Neural cell (in vitro differentiated cells): ENCODE results near the gene FOCAD. TPM values are rescaled to one million over a fixed set of nuclear protein-coding genes. Genes with fewer than 3 reads are reported as not detected.
A peak's percentile ranks its signal among the peaks of the same experiment; 100 is the strongest.
"Not testable (repeated sequence)": the region's sequence is repeated elsewhere in the genome, so short reads cannot be mapped to it uniquely, and the experiment has no call there.

Source experiments
- H2AFZ ChIP-seq: fragments of 200-600, 300-800 bp; sonication (generic), shearing (Covaris generic); 2 replicates; pipeline ENCODE4 v1.6.0; 2014; ENCODE audit warnings: low read depth, mild to moderate bottlenecking, antibody characterized with exemption, low read length, moderate library complexity
- H3F3A ChIP-seq: fragments of 200-600 bp; shearing (Covaris generic); 2 replicates; pipeline ENCODE4 v1.6.1; 2016; ENCODE audit warnings: mild to moderate bottlenecking, moderate library complexity, mixed read lengths, antibody characterized with exemption, low read length; ENCODE audit not compliant: insufficient read depth, poor library complexity, severe bottlenecking
- H3K27ac ChIP-seq: fragments of 200-600, 300-800 bp; sonication (generic), shearing (Covaris generic); 2 replicates; pipeline ENCODE4 v1.5.1; 2014; ENCODE audit warnings: mild to moderate bottlenecking, low read length, moderate library complexity
- H3K27me3 ChIP-seq: fragments of 300-800, 200-600 bp; sonication (generic), shearing (Covaris generic); 2 replicates; pipeline ENCODE4 v1.6.0; 2014; ENCODE audit warnings: mild to moderate bottlenecking, low read depth, low read length, moderate library complexity; ENCODE audit not compliant: insufficient read depth
- H3K36me3 ChIP-seq: fragments of 300-800, 200-600 bp; sonication (generic), shearing (Covaris generic); 2 replicates; pipeline ENCODE4 v1.5.1; 2014; ENCODE audit warnings: mild to moderate bottlenecking, antibody characterized with exemption, low read length, moderate library complexity; ENCODE audit not compliant: insufficient read depth
- H3K4me2 ChIP-seq: fragments of 300-800, 200-600 bp; sonication (generic), shearing (Covaris generic); 2 replicates; pipeline ENCODE4 v1.6.0; 2014; ENCODE audit warnings: mild to moderate bottlenecking, low read length
- H3K4me3 ChIP-seq: fragments of 300-800, 200-600 bp; sonication (generic), shearing (Covaris generic); 2 replicates; pipeline ENCODE4 v1.5.1; 2014; ENCODE audit warnings: mild to moderate bottlenecking, low read length, moderate library complexity
- H3K79me2 ChIP-seq: fragments of 200-600 bp; shearing (Covaris generic); replicated peaks from 2 replicates; pipeline ENCODE4 v1.6.0; 2014; ENCODE audit warnings: mild to moderate bottlenecking, low read length, moderate library complexity; ENCODE audit not compliant: insufficient read depth
- H3K9ac ChIP-seq: fragments of 300-800, 200-600 bp; sonication (generic), shearing (Covaris generic); 2 replicates; pipeline ENCODE4 v1.6.1; 2016; ENCODE audit warnings: mild to moderate bottlenecking, low read length, mixed read lengths
- H3K9me2 ChIP-seq: fragments of 200-600 bp; shearing (Covaris generic); 2 replicates; pipeline ENCODE4 v1.6.1; 2016; ENCODE audit warnings: mild to moderate bottlenecking, low read length, mixed read lengths; ENCODE audit not compliant: insufficient read depth
- H3K9me3 ChIP-seq: fragments of 200-600, 300-800 bp; sonication (generic), shearing (Covaris generic); 2 replicates; pipeline ENCODE4 v1.6.1; 2016; ENCODE audit warnings: mild to moderate bottlenecking, mixed run types, low read length, moderate library complexity, mixed read lengths
- H4K20me1 ChIP-seq: fragments of 200-600 bp; shearing (Covaris generic); 2 replicates; pipeline ENCODE4 v1.6.1; 2016; ENCODE audit warnings: mild to moderate bottlenecking, mixed run types; ENCODE audit not compliant: insufficient read depth
- EP300 ChIP-seq: fragments of 450-650 bp; conservative IDR thresholded peaks from 2 replicates; pipeline ENCODE4 v1.6.1; 2014; ENCODE audit warnings: antibody characterized with exemption, mild to moderate bottlenecking, moderate library complexity; ENCODE audit not compliant: poor library complexity, severe bottlenecking
- EZH2 ChIP-seq: fragments of 200-600, 300-800 bp; shearing (Covaris generic), sonication (generic); IDR thresholded peaks from 2 replicates; pipeline ENCODE4 v1.6.1; 2014; ENCODE audit warnings: antibody characterized with exemption, low read length, borderline replicate concordance, mild to moderate bottlenecking; ENCODE audit not compliant: insufficient read depth, poor library complexity, severe bottlenecking
- MXI1 ChIP-seq: fragments of 450-650 bp; conservative IDR thresholded peaks from 2 replicates; pipeline ENCODE4 v1.6.1; 2014; ENCODE audit warnings: antibody characterized with exemption, mild to moderate bottlenecking; ENCODE audit not compliant: poor library complexity, severe bottlenecking
- POLR2AphosphoS5 ChIP-seq: IDR thresholded peaks from 2 replicates; pipeline ENCODE4 v1.6.1; 2012
- RAD21 ChIP-seq: fragments of 450-650 bp; conservative IDR thresholded peaks from 2 replicates; pipeline ENCODE4 v1.6.1; 2014; ENCODE audit warnings: antibody characterized with exemption, mild to moderate bottlenecking, moderate library complexity
- SMC3 ChIP-seq: fragments of 450-650 bp; conservative IDR thresholded peaks from 2 replicates; pipeline ENCODE4 v1.6.1; 2014; ENCODE audit warnings: antibody characterized with exemption, mild to moderate bottlenecking, moderate library complexity; ENCODE audit not compliant: poor library complexity
- TAF1 ChIP-seq: IDR thresholded peaks from 2 replicates; pipeline ENCODE4 v1.6.1; 2012; ENCODE audit warnings: low read depth
- polyA plus RNA-seq: library from polyadenylated mRNA; depleted of rRNA; stranded (reverse); fragments of >200 nt; gene quantifications from 2 replicates; pipeline ENCODE4 v1.2.3, GENCODE V29; 2014
- TF ChIP-seq, protein P1 (sequence below): IDR thresholded peaks from 2 replicates; pipeline ENCODE4 v1.6.1; 2012; ENCODE audit warnings: borderline replicate concordance
- TF ChIP-seq, protein P2 (sequence below): fragments of 450-650 bp; IDR thresholded peaks from 2 replicates; pipeline ENCODE4 v1.5.1; 2014; ENCODE audit warnings: antibody characterized with exemption, mild to moderate bottlenecking, moderate library complexity; ENCODE audit not compliant: poor library complexity, severe bottlenecking

The FOCAD gene
- polyA plus RNA-seq, 1 donor from 2014 or later = 23.5 TPM

DNA sequence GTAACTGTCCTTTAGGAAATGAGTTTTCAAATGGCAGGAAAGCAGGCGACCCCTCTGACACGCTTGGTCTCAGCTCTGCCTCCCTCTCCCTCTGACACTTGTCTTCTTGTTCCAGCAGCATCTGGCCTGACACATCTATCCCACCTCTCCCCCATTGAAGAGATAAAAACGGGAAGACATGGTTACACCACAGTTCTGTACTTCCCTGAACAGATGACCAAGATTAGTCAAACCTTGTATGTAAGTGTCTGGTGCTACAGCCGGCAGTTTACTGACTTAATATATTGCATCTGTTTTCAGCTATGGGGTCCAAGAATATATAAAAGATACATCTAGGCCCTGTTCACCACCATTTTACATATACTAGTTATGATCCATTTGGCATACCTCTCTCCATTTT, 32.1 kb upstream of the FOCAD start:
- TF ChIP-seq, protein P1, sequence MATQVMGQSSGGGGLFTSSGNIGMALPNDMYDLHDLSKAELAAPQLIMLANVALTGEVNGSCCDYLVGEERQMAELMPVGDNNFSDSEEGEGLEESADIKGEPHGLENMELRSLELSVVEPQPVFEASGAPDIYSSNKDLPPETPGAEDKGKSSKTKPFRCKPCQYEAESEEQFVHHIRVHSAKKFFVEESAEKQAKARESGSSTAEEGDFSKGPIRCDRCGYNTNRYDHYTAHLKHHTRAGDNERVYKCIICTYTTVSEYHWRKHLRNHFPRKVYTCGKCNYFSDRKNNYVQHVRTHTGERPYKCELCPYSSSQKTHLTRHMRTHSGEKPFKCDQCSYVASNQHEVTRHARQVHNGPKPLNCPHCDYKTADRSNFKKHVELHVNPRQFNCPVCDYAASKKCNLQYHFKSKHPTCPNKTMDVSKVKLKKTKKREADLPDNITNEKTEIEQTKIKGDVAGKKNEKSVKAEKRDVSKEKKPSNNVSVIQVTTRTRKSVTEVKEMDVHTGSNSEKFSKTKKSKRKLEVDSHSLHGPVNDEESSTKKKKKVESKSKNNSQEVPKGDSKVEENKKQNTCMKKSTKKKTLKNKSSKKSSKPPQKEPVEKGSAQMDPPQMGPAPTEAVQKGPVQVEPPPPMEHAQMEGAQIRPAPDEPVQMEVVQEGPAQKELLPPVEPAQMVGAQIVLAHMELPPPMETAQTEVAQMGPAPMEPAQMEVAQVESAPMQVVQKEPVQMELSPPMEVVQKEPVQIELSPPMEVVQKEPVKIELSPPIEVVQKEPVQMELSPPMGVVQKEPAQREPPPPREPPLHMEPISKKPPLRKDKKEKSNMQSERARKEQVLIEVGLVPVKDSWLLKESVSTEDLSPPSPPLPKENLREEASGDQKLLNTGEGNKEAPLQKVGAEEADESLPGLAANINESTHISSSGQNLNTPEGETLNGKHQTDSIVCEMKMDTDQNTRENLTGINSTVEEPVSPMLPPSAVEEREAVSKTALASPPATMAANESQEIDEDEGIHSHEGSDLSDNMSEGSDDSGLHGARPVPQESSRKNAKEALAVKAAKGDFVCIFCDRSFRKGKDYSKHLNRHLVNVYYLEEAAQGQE = no peak
- TF ChIP-seq TAF1 (no peak), MXI1 (no peak), POLR2AphosphoS5 (no peak), EP300 (no peak), RAD21 (no peak), SMC3 (no peak)
- Histone ChIP-seq H3K9me2 (no peaks in the 10 kb centered on the region), H3K9ac (no peak overlapping the region), H3K9me3 (no peaks in the 10 kb centered on the region), H3K79me2 (no peaks in the 10 kb centered on the region), H4K20me1 (no peaks in the 10 kb centered on the region), H3K36me3 (no peaks in the 10 kb centered on the region), H3K27ac (no peak overlapping the region), H3K4me3 (no peak overlapping the region), H2AFZ (no peak overlapping the region), H3K4me2 (no peak overlapping the region), H3K27me3 (no peaks in the 10 kb centered on the region), H3F3A (no peaks in the 10 kb centered on the region)

DNA sequence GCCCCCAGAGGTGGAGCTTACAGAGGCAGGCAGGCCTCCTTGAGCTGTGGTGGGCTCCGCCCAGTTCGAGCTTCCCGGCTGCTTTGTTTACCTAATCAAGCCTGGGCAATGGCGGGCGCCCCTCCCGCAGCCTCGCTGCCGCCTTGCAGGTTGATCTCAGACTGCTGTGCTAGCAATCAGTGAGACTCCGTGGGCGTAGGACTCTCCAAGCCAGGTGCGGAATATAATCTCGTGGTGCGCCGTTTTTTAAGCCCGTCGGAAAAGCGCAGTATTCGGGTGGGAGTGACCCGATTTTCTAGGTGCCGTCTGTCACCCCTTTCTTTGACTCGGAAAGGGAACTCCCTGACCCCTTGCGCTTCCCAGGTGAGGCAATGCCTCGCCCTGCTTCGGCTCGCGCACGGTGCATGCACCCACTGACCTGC, 25.8 kb upstream of the FOCAD start:
- H3K79me2 ChIP-seq, H3K27me3 ChIP-seq, H3K4me2 ChIP-seq, H3K36me3 ChIP-seq, H3F3A ChIP-seq, H4K20me1 ChIP-seq, H3K9me3 ChIP-seq, H3K27ac ChIP-seq, H2AFZ ChIP-seq, H3K9me2 ChIP-seq: not testable (repeated sequence)
- Histone ChIP-seq H3K9ac (peak overlapping the region; percentile 29), H3K4me3 (peak overlapping the region; percentile 57)

DNA sequence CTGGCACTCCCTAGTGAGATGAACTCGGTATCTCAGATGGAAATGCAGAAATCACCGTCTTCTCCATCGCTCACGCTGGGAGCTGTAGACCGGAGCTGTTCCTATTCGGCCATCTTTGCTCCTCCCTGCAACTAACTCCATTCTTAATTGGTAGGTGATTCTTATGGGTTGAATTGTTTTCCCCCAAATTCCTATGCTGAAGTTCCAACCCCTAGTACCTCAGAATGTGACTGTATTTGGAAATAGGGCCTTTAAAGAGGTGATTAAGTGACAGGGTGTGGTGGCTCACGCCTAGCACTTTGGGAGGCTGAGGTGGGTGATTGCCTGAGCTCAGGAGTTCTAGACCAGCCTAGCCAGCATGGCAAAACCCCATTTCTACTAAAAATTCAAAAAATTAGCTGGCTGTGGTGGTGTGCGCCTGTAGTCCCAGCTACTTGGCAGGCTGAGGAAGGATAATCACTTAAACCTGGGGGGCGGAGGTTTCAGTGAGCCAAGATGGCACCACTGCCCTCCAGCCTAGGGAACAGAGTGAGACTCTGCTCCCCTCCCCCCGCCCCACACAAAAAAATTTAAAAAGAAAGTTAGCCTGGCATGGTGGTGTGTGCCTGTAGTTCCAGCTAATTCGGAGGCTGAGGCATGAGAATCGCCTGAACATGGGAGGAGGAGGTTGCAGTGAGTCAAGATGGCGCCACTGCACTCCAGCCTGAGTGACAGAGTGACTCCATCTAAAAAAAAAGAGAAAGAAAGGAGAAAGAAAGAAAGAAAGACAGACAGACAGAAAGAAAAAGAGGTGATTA, 25.2 kb upstream of the FOCAD start:
- H3K79me2 ChIP-seq = no peaks in the 10 kb centered on the region
- no peak for TF ChIP-seq POLR2AphosphoS5
- TF ChIP-seq, protein P1 = no peak
- TF ChIP-seq EZH2 = no peak
- TF ChIP-seq EP300 = no peak
- TF ChIP-seq RAD21 = no peak
- TF ChIP-seq, protein P2, sequence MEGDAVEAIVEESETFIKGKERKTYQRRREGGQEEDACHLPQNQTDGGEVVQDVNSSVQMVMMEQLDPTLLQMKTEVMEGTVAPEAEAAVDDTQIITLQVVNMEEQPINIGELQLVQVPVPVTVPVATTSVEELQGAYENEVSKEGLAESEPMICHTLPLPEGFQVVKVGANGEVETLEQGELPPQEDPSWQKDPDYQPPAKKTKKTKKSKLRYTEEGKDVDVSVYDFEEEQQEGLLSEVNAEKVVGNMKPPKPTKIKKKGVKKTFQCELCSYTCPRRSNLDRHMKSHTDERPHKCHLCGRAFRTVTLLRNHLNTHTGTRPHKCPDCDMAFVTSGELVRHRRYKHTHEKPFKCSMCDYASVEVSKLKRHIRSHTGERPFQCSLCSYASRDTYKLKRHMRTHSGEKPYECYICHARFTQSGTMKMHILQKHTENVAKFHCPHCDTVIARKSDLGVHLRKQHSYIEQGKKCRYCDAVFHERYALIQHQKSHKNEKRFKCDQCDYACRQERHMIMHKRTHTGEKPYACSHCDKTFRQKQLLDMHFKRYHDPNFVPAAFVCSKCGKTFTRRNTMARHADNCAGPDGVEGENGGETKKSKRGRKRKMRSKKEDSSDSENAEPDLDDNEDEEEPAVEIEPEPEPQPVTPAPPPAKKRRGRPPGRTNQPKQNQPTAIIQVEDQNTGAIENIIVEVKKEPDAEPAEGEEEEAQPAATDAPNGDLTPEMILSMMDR = no peak
- no peak for TF ChIP-seq SMC3
- no peak overlapping the region for H3K27ac ChIP-seq

More for the DNA sequence above, 25.2 kb upstream of the FOCAD start:
- Histone ChIP-seq H3K36me3 (no peaks in the 10 kb centered on the region), H3K9ac (peak overlapping the region; percentile 29), H3K9me3 (no peaks in the 10 kb centered on the region), H2AFZ (no peak overlapping the region), H3K9me2 (no peaks in the 10 kb centered on the region), H3K4me3 (peak overlapping the region; percentile 57), H3K4me2 (no peak overlapping the region), H4K20me1 (no peaks in the 10 kb centered on the region), H3K27me3 (no peaks in the 10 kb centered on the region), H3F3A (no peaks in the 10 kb centered on the region)
